T-helper 17 cell (primary cell): ENCODE measurements around the gene CD300LF. TPM values are rescaled to one million over a fixed set of nuclear protein-coding genes. Genes with fewer than 3 reads are reported as not detected.

Experiments
- ATAC-seq: fragments of 150-1000 bp; cut with Tn5 transposase; 2 replicates; pipeline ENCODE4 v1.10.0; 2021; ENCODE audit warnings: mild to moderate bottlenecking, moderate library complexity
- DNase-seq, 3 donors: peaks; one replicate each; pipeline versions ENCODE4 v3.0.0 to v3.0.0-alpha.2; 2020 to 2021
- H3K9me3 ChIP-seq: one replicate; pipeline ENCODE4 v1.7.0; 2013; ENCODE audit warnings: low read length, mild to moderate bottlenecking; ENCODE audit not compliant: control insufficient read depth, poor library complexity, severe bottlenecking
- H3K27ac Mint-ChIP-seq: one replicate; pipeline ENCODE4 v1.8.0; 2022; ENCODE audit warnings: mild to moderate bottlenecking, moderate library complexity, mixed read lengths
- H3K27me3 Mint-ChIP-seq: one replicate; pipeline ENCODE4 v1.8.0; 2022; ENCODE audit warnings: mixed read lengths
- H3K36me3 Mint-ChIP-seq: one replicate; pipeline ENCODE4 v1.8.0; 2022; ENCODE audit warnings: low read depth, mixed read lengths
- H3K4me1 Mint-ChIP-seq: one replicate; pipeline ENCODE4 v1.8.0; 2022; ENCODE audit warnings: mild to moderate bottlenecking, mixed read lengths
- H3K4me3 Mint-ChIP-seq: one replicate; pipeline ENCODE4 v1.8.0; 2022; ENCODE audit warnings: mild to moderate bottlenecking, moderate library complexity, mixed read lengths
- total RNA-seq, 4 donors: library from RNA in 2 of 4; stranded (reverse) in 2 of 4; gene quantifications; one replicate each; pipeline ENCODE4 v1.2.3 and lab custom pipeline; 2022 to 2026

CD300LF gene
- total RNA-seq, 2 donors from 2014 or later: 0.29 to 1.9 TPM

- ATAC-seq (no peak), DNase-seq (no peak)
- H3K9me3 ChIP-seq: no peaks in the 10 kb centered on the region
- Mint-ChIP-seq H3K27me3 (no peaks in the 10 kb centered on the region), H3K4me1 (peaks cover 27% of the 10 kb centered on the region), H3K36me3 (no peaks in the 10 kb centered on the region), H3K27ac (no peak overlapping the region), H3K4me3 (no peak overlapping the region)
These were observed 19.5 kb upstream of the CD300LF start for GRCh38 chr17:74732042-74732867.

DNA sequence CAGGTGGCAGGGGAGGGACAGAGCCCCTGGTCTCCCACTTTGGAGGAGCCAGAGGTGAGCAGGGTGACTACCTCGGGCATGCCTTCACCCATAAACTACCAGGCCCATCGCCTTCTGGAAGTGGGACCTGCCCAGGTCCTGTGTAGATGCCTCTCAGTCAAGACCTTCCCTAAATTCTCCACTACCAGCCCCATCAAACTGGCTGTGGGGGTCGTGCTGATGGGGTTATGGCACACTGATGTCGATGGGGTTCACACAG, 18.6 kb upstream of the CD300LF start:
- ATAC-seq (no peak), DNase-seq (no peak)
- Mint-ChIP-seq H3K4me1 (peaks cover 23% of the 10 kb centered on the region), H3K27ac (no peak overlapping the region), H3K36me3 (no peaks in the 10 kb centered on the region), H3K27me3 (no peaks in the 10 kb centered on the region), H3K4me3 (no peak overlapping the region)
- no peaks in the 10 kb centered on the region for H3K9me3 ChIP-seq

GRCh38 chr17:74730491-74731346, 18.0 kb upstream of the CD300LF start:
- H3K27ac Mint-ChIP-seq: no peak overlapping the region
- no peak overlapping the region for H3K4me3 Mint-ChIP-seq
- no peaks in the 10 kb centered on the region for H3K27me3 Mint-ChIP-seq
- peaks cover 21% of the 10 kb centered on the region for H3K4me1 Mint-ChIP-seq
- DNase-seq (no peak), ATAC-seq (peak; percentile 94)
- no peaks in the 10 kb centered on the region for H3K9me3 ChIP-seq
- H3K36me3 Mint-ChIP-seq: no peaks in the 10 kb centered on the region

DNA sequence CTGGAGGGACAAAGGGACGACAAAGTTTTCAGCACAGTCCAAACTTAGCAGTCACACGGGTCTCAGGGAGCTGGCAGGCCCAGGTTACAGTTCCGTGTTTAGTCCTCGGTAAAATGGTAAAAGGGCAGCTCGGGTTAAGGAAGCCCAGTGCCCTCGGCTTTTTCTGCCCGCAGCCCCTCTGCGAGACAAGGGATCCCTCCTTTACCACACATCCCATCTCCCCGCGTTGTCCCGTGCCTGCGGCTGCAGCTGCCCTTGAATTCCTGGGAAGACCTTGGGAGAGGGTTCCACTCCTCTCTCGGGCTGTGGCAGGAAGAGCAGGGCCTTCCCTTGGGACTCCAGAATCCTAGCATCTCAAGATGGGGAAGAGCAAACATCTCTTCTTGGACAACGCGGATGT, 17.1 kb upstream of the CD300LF start:
- Mint-ChIP-seq H3K27me3 (no peaks in the 10 kb centered on the region), H3K36me3 (no peaks in the 10 kb centered on the region), H3K4me1 (peaks cover 19% of the 10 kb centered on the region), H3K27ac (no peak overlapping the region), H3K4me3 (no peak overlapping the region)
- no peak for ATAC-seq
- no peaks in the 10 kb centered on the region for H3K9me3 ChIP-seq
- no peak for DNase-seq

- Mint-ChIP-seq H3K4me3 (no peak overlapping the region), H3K27ac (no peak overlapping the region), H3K36me3 (no peaks in the 10 kb centered on the region), H3K27me3 (no peaks in the 10 kb centered on the region), H3K4me1 (peaks cover 15% of the 10 kb centered on the region)
- no peaks in the 10 kb centered on the region for H3K9me3 ChIP-seq
- no peak for ATAC-seq
- no peak for DNase-seq
These were observed 16.6 kb upstream of the CD300LF start for GRCh38 chr17:74729368-74729767.

DNA sequence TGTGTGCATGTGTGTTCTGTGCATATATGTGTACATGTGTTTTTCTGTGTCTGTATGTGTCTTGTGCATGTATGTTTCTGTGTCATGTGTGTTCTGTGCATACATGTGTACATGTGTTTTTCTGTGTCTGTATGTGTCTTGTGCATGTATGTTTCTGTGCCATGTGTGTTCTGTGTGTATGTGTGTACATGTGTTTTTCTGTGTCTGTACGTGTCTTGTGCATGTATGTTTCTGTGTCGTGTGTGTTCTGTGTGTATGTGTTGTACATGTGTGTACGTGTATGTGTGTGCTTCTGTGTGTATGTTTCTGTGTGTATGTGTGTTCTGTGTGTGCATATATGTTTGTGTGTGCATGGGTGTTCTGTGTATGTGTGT, 16.0 kb upstream of the CD300LF start:
- Mint-ChIP-seq H3K27ac (no peak overlapping the region), H3K4me3 (no peak overlapping the region), H3K36me3 (no peaks in the 10 kb centered on the region), H3K27me3 (no peaks in the 10 kb centered on the region), H3K4me1 (peaks cover 15% of the 10 kb centered on the region)
- no peak for ATAC-seq
- no peaks in the 10 kb centered on the region for H3K9me3 ChIP-seq
- DNase-seq: no peak

DNA sequence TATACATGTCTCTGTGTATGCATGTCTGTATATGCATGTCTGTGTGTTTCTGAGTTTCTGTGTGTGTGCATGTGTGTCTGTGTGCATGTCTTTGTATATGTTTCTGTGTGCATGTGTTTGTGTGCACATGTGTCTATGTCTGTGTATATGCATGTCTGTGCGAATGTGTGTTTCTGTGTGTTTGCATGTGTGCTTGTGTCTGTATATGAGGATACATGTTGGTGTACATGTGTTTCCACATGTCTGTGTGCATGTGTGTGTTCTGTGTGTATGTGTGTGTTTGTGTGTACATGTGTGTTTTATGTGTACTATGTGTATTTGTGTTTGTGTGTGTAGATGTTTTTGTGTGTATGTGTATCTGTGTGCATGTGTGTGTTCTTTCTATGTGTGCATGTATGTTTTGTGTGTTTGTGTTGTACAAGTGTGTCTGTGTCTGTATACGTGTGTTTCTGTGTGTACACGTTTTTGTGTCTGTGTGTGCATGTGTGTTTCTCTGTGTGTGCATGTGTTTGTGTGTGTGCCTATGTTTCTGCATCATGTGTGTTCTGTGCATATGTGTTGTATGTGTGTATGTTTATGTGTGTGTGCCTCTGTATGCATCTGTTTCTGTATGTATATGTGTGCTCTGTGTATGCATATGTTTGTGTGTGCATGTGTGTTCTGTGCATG, 15.4 kb upstream of the CD300LF start:
- Mint-ChIP-seq H3K27ac (no peak overlapping the region), H3K27me3 (no peaks in the 10 kb centered on the region), H3K4me1 (peaks cover 15% of the 10 kb centered on the region), H3K36me3 (no peaks in the 10 kb centered on the region), H3K4me3 (no peak overlapping the region)
- no peaks in the 10 kb centered on the region for H3K9me3 ChIP-seq
- ATAC-seq: no peak
- DNase-seq: no peak

DNA sequence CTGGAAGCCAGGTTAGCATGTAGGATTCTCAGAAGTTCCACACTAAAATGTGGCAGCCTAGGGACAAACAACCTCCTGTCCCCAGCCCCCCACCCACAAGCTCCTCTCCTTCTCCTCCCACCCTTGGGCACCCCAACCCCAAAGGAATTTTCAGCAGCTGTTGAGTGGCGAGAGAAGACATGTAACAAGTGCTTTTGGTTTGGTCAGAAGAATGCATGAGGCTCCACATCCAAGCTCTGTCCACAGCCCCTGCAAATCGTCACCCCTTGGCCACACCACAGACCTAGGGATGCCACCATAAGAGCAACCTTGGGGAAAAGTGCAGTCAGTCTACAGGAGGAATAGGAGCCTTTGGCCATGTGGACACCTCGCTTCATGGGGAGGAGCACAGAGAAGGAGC, 12.4 kb upstream of the CD300LF start:
- H3K36me3 Mint-ChIP-seq: no peaks in the 10 kb centered on the region
- ATAC-seq: no peak
- no peak for DNase-seq
- no peaks in the 10 kb centered on the region for H3K9me3 ChIP-seq
- no peak overlapping the region for H3K27ac Mint-ChIP-seq
- H3K4me3 Mint-ChIP-seq: no peak overlapping the region
- H3K4me1 Mint-ChIP-seq: peaks cover 4% of the 10 kb centered on the region
- H3K27me3 Mint-ChIP-seq: peaks cover 4% of the 10 kb centered on the region

DNA sequence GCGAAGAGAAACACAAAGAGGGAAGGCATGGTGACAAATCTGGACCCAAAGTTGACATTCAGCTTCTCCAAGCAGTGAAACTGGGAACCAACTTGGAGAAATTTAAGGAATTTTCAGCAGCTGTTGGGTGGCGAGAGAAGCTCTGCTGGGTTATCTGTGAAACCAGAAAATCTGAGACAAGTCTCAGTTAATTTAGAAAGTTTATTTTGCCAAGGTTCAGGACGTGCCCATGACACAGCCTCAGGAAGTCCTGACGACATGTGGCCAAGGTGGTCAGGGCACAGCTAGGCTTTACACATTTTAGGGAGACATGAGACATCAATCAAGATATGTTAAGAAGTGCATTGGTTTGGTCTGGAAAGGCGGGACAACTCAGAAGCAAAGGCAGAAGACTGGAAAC, 11.2 kb upstream of the CD300LF start:
- DNase-seq: no peak
- no peak overlapping the region for H3K4me3 Mint-ChIP-seq

GRCh38 chr17:74722782-74723181, 10.1 kb upstream of the CD300LF start:
- H3K27me3 Mint-ChIP-seq: peaks cover 4% of the 10 kb centered on the region
- no peak overlapping the region for H3K4me3 Mint-ChIP-seq
- ATAC-seq (no peak), DNase-seq (no peak)
- no peaks in the 10 kb centered on the region for H3K9me3 ChIP-seq
- no peak overlapping the region for H3K27ac Mint-ChIP-seq
- no peaks in the 10 kb centered on the region for H3K36me3 Mint-ChIP-seq
- peaks cover 3% of the 10 kb centered on the region for H3K4me1 Mint-ChIP-seq

More for the DNA sequence above, 11.2 kb upstream of the CD300LF start:
- Mint-ChIP-seq H3K27me3 (peaks cover 4% of the 10 kb centered on the region), H3K36me3 (no peaks in the 10 kb centered on the region), H3K4me1 (peaks cover 3% of the 10 kb centered on the region), H3K27ac (no peak overlapping the region)
- H3K9me3 ChIP-seq: no peaks in the 10 kb centered on the region
- ATAC-seq: no peak

GRCh38 chr17:74720506-74720905, 7.8 kb upstream of the CD300LF start:
- H3K27ac Mint-ChIP-seq: no peak overlapping the region
- DNase-seq (no peak), ATAC-seq (no peak)
- no peaks in the 10 kb centered on the region for H3K9me3 ChIP-seq
- no peak overlapping the region for H3K4me3 Mint-ChIP-seq
- H3K36me3 Mint-ChIP-seq: no peaks in the 10 kb centered on the region
- peaks cover 4% of the 10 kb centered on the region for H3K27me3 Mint-ChIP-seq
- H3K4me1 Mint-ChIP-seq: peaks cover 5% of the 10 kb centered on the region

- Mint-ChIP-seq H3K27me3 (peaks cover 22% of the 10 kb centered on the region), H3K4me1 (peaks cover 12% of the 10 kb centered on the region), H3K36me3 (peaks cover 4% of the 10 kb centered on the region), H3K27ac (no peak overlapping the region), H3K4me3 (no peak overlapping the region)
- no peaks in the 10 kb centered on the region for H3K9me3 ChIP-seq
- DNase-seq: no peak
- ATAC-seq: no peak
These were observed 2.4 kb upstream of the CD300LF start for GRCh38 chr17:74715144-74715543.

- Mint-ChIP-seq H3K27ac (no peak overlapping the region), H3K27me3 (peaks cover 22% of the 10 kb centered on the region), H3K4me1 (peaks cover 12% of the 10 kb centered on the region), H3K36me3 (peaks cover 4% of the 10 kb centered on the region), H3K4me3 (no peak overlapping the region)
- DNase-seq (no peak), ATAC-seq (no peak)
- no peaks in the 10 kb centered on the region for H3K9me3 ChIP-seq
These were observed 540 bp upstream of the CD300LF start for GRCh38 chr17:74713171-74713755.
